Loucy (cell line): ENCODE data around the gene CDNF.

Source experiments
- EZH2phosphoT487 ChIP-seq: fragments of 200-600 bp; IDR thresholded peaks from 2 replicates; pipeline ENCODE4 v1.6.1; 2018; ENCODE audit warnings: antibody characterized with exemption, mild to moderate bottlenecking, moderate library complexity, borderline replicate concordance
- TF ChIP-seq, protein P1 (sequence below): fragments of 200-600 bp; sonication (generic); conservative IDR thresholded peaks from 2 replicates; pipeline ENCODE4 v1.5.1; 2014; ENCODE audit warnings: mild to moderate bottlenecking, antibody characterized with exemption, low read length

DNA sequence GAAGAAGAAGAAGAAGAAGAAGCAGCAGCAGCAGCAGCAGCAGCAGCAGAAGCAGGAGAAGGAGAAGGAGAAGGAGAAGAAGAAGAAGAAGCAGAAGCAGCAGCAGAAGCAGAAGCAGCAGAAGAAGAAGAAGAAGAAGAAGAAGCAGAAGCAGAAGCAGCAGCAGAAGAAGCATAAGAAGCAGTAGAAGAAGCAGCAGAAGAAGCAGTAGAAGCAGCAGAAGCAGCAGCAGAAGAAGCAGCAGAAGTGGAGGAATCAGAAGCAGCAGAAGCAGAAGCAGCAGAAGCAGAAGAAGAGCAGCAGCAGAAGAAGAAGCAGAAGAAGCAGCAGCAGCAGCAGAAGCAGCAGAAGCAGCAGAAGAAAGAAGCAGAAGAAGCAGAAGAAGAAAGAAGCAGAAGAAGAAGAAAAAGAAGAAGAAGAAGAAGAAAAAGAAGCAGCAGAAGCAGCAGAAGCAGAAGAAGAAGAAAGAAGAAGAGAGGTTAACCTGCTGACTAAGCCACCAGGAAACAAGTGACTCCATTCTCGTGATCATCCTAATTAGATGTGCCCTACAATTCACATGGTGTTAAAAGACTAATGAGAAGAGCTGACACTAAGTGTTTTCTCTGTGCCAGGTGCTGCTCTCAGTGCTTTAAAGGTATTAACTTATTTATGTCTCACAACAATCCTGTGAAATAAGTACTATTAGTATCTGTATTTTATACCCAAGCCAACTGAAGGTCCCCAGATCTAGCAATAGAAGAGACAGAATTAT lies 11.6 kb downstream of the CDNF start:
- TF ChIP-seq, protein P1, sequence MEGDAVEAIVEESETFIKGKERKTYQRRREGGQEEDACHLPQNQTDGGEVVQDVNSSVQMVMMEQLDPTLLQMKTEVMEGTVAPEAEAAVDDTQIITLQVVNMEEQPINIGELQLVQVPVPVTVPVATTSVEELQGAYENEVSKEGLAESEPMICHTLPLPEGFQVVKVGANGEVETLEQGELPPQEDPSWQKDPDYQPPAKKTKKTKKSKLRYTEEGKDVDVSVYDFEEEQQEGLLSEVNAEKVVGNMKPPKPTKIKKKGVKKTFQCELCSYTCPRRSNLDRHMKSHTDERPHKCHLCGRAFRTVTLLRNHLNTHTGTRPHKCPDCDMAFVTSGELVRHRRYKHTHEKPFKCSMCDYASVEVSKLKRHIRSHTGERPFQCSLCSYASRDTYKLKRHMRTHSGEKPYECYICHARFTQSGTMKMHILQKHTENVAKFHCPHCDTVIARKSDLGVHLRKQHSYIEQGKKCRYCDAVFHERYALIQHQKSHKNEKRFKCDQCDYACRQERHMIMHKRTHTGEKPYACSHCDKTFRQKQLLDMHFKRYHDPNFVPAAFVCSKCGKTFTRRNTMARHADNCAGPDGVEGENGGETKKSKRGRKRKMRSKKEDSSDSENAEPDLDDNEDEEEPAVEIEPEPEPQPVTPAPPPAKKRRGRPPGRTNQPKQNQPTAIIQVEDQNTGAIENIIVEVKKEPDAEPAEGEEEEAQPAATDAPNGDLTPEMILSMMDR, result no peak
- TF ChIP-seq EZH2phosphoT487, result no peak
